Kidney tubule cell (primary cell): ENCODE data around the gene SLC4A9.

Experiments used
- DNase-seq: peaks from one replicate; pipeline ENCODE4 v3.0.0-alpha.2; 2018; ENCODE audit warnings: low spot score

SLC4A9 gene

GRCh38 chr5:140362875-140363630 lies 3.1 kb downstream of the SLC4A9 start:
- peak; percentile 76 for DNase-seq

- DNase-seq: no peak
Observed at GRCh38 chr5:140363631-140364471, 3.9 kb downstream of the SLC4A9 start.

DNA sequence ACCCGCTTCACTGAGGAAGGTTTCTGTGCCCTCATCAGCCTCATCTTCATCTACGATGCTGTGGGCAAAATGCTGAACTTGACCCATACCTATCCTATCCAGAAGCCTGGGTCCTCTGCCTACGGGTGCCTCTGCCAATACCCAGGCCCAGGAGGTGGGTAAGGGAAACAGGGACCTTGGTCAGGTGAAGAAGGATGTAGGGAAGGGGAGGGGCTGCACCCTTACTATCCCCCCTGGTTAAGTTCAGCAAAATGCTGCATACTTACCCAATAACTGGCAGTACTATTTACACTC lies 4.4 kb downstream of the SLC4A9 start:
- no peak for DNase-seq

DNA sequence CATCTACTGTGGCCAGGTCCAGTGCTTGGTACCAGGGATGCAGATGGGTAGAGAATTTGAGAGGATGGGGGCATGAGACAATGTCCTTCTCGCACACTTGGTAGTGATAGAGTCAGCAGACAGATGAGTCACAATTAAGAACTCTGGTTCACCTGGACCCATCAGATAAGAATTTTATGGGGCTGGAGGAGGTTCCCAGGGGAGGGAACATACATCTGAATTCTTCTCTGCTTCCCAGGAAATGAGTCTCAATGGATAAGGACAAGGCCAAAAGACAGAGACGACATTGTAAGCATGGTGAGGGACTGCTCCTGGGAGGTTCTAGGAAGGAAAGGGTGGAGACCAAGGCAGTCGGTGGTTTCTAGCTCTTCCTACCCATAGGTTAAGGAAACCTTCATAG lies 5.3 kb downstream of the SLC4A9 start:
- no peak for DNase-seq

DNA sequence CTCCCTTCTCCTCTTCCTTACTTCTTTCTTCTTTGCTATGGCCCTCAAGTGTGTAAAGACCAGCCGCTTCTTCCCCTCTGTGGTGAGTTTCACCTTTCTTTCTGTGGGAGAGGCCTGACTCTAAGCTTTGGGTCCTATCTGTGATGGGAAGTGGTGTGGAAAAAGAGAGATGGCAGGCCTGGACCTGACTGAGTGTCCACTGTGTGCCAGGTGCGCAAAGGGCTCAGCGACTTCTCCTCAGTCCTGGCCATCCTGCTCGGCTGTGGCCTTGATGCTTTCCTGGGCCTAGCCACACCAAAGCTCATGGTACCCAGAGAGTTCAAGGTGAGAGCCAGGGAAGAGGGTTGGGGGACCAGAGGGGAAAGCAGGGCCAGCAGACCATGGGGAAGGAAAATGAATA lies 5.9 kb downstream of the SLC4A9 start:
- no peak for DNase-seq

DNA sequence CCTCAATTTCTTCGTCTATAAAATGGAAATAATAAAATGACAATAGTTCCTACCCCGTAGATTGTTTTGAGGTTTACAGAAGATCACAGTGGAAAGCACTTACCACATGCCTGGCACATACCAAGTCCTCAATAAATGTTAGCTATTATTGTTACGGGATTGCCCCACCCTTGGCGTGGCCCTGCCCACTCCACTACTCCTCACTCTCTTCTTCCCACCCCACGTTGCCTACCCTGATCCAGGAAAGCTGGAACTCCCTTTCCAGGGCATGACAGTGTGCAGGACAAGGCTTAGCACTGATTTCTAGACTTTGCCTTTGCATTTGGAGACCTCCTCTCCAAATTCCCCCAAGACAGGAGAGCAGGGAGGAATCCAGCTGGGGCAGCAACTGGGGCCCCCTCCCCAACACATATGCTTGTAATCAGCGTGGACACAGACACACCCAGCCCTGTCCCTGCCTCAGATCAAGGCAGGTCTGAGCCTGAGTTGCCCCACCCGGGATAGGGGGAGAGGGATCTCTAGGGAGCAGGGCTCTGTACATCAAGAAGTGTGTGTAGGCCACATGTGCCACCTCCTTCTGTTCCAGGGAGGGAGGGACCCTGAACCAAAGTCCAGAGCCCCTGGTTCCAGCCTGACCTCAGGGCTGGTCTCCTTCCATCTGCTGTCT lies 6.7 kb downstream of the SLC4A9 start:
- no peak for DNase-seq

- DNase-seq: no peak
Observed at GRCh38 chr5:140367256-140368013, 7.4 kb downstream of the SLC4A9 start.

DNA sequence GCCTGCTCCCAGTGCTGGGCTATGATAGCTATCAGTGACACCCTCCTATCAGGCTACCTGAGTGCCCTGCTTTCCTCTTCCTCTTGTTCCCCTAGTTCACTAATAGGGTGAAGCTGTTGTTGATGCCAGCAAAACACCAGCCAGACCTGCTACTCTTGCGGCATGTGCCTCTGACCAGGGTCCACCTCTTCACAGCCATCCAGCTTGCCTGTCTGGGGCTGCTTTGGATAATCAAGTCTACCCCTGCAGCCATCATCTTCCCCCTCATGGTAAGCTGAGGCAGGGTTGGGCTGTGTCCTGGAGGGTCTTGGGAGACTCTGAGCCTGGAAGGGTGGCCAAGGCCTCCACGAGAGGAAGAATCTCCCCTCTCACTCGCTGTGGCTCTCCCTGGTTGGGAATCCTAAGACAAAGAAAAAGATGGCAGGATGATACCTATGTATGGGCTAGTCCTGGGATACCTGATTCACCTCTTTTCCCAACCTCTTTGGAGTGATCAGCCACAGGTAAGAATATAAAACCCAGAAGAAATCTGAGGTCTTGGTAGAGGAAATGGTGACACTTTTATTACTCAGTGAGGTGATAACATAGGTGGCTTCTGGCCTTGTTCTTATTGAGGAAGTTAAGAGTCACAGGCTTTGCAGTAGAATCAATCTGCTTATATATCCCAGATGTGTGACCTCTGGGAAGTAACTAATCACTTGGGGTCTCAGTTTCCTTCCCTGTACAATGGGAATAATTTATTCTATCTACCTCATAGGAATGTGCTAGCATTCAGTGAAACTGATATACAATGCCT lies 11.6 kb downstream of the SLC4A9 start:
- DNase-seq: no peak

- DNase-seq: peak; percentile 74
Observed at GRCh38 chr5:140372971-140373487, 13.0 kb downstream of the SLC4A9 start.

GRCh38 chr5:140381351-140381750 lies 21.4 kb downstream of the SLC4A9 start:
- DNase-seq: no peak

GRCh38 chr5:140381972-140382371 lies 22.0 kb downstream of the SLC4A9 start:
- no peak for DNase-seq

GRCh38 chr5:140382866-140383265 lies 22.9 kb downstream of the SLC4A9 start:
- no peak for DNase-seq

- DNase-seq: no peak
Observed at GRCh38 chr5:140383300-140383699, 23.3 kb downstream of the SLC4A9 start.

DNA sequence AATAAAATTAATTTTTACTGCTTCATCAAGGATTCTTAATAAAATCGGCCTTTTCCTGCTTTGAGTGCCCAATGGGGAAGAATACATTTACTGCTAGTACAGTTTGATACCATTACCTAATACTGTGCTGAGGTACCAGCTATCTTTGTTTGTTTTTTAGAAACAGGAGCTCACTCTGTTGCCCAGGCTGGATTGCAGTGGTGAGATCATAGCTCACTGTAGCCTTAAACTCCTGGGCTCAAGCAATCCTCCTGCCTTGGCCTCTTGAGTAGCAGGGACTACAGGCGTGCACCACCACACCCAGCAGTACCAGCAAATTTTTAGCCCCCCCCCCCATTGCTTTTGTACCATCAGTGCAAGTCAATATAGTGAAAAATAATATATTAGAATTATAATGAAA lies 28.1 kb downstream of the SLC4A9 start:
- DNase-seq: no peak

- no peak for DNase-seq
Observed at GRCh38 chr5:140391312-140391711, 31.3 kb downstream of the SLC4A9 start.

- DNase-seq: no peak
Observed at GRCh38 chr5:140391732-140392131, 31.7 kb downstream of the SLC4A9 start.

DNA sequence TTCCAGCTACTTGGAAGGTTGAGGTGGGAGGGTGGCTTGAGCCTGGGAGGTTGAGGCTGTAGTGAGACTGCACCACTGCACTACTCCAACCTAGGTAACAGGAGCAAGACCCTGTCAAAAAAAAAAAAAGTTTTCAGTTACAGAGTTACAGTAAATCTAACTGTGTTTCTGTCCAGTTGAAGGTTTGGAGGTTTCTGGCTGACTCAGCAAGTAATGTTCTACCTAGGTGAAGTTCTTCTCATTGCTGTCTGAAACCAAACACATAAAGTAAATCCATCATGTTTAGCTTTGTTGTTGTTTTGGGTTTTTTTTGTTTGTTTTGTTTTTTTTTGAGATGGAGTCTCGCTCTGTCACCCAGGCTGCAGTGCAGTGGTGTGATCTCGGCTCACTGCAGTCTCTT lies 33.7 kb downstream of the SLC4A9 start:
- DNase-seq: no peak

DNA sequence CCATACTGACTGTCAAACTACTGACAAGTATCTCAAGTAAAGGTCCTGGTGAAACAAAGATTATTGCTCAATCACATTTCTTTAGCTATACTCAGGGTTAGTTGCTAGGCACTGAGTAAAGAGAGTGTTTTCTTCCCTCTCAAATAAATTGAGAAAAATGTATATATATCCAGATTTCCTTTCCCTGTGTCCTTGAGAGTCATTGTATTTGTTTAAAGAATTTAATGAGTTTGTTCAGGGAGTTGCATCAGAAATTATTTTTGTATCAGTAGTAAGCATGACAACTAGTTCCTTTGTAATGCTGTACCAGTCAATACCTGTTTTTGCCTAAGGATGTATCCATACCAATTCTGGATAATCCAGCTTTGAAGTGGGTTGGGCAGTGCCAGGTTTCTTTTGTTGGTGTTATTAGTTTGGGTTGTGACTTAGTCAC lies 38.4 kb downstream of the SLC4A9 start:
- DNase-seq: no peak

- DNase-seq: no peak
Observed at GRCh38 chr5:140399979-140400729, 40.2 kb downstream of the SLC4A9 start.

- DNase-seq: peak; percentile 98
Observed at GRCh38 chr5:140400730-140401361, 40.9 kb downstream of the SLC4A9 start.
